Thyroid gland (tissue), 4 donors: Measurements from ENCODE around the gene SYDE2.

Experiments used
- POLR2A ChIP-seq, 2 donors: fragments of 450-650 bp; IDR thresholded peaks; one replicate each; pipeline ENCODE4 v1.6.1; 2017; ENCODE audit warnings: antibody characterized with exemption in 2 of 2, mild to moderate bottlenecking in 2 of 2, moderate library complexity in 1 of 2
- TF ChIP-seq, protein P1 (sequence below), 6 experiments: fragments of 200-600 bp in 3 of 6; fragments of 450-650 bp in 3 of 6; sonication (generic) in 3 of 6; IDR thresholded peaks; one replicate each; pipeline ENCODE4 v1.5.1; 2016 to 2019; ENCODE audit warnings: antibody characterized with exemption in 6 of 6, mild to moderate bottlenecking in 2 of 6, inconsistent platforms in 1 of 6, moderate library complexity in 1 of 6

DNA sequence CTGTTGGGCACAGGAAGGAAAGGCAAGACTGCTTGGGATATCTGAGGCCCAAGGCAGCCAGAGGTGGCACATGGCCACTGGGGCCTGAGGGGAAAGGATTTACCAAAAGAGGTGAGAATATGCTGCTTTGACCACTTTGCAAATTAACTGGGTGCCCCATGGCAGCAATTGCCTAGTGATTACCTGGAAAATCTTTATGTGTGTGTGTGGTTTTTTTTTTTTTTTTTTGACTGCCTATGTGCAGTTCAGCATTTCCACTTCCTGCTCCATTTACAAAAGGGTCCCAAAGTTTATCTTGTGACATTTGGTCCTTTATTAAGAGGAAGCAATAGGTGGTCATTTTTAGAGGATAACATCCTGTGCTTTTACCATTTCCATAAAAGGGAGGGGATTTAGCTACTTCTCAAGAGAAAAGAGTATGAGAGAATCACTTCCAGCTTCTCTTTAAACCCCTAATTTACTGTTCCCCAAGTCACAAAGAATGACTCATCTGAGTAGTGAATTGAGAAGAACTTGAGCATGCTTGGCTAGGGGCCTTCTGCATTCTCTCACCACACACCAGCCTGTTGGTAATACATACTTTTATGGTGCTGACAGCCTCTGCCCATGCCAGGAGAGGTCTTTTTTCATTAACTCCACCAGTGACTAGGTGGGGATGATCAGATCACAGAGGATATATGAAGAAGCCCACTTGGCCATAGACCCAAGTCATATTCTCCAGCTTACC is 52.1 kb downstream of the SYDE2 start:
- TF ChIP-seq, protein P1, sequence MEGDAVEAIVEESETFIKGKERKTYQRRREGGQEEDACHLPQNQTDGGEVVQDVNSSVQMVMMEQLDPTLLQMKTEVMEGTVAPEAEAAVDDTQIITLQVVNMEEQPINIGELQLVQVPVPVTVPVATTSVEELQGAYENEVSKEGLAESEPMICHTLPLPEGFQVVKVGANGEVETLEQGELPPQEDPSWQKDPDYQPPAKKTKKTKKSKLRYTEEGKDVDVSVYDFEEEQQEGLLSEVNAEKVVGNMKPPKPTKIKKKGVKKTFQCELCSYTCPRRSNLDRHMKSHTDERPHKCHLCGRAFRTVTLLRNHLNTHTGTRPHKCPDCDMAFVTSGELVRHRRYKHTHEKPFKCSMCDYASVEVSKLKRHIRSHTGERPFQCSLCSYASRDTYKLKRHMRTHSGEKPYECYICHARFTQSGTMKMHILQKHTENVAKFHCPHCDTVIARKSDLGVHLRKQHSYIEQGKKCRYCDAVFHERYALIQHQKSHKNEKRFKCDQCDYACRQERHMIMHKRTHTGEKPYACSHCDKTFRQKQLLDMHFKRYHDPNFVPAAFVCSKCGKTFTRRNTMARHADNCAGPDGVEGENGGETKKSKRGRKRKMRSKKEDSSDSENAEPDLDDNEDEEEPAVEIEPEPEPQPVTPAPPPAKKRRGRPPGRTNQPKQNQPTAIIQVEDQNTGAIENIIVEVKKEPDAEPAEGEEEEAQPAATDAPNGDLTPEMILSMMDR (IDR thresholded peaks at IDR 0.05), result no peak
- no peak for TF ChIP-seq POLR2A (IDR thresholded peaks at IDR 0.05)
